Keratinocyte (primary cell): Measurements from ENCODE around the gene TMX3.

Experiments used
- CTCF ChIP-seq, 3 experiments: IDR thresholded peaks in 1 of 3; conservative IDR thresholded peaks in 1 of 3; optimal IDR thresholded peaks in 1 of 3; 2 replicates in 2 of 3; 3 replicates in 1 of 3; pipeline versions ENCODE3 to v1.5.1; 2011; ENCODE audit warnings: low read length in 3 of 3, mild to moderate bottlenecking in 3 of 3, moderate library complexity in 2 of 3, control low read depth in 1 of 3, inconsistent platforms in 1 of 3; ENCODE audit not compliant: insufficient read depth in 2 of 3; ENCODE audit errors: extremely low read depth in 1 of 3
- EZH2 ChIP-seq: IDR thresholded peaks from one replicate; pipeline ENCODE4 v1.6.1; 2012; ENCODE audit warnings: inconsistent platforms, mild to moderate bottlenecking, low read length, moderate library complexity

- TF ChIP-seq CTCF (optimal IDR thresholded peaks at IDR 0.05 in 1 of 3, IDR thresholded peaks at IDR 0.05 in 1 of 3, conservative IDR thresholded peaks at IDR 0.05 in 1 of 3; ENCODE audit: extremely low read depth in 1 of 3, insufficient read depth in 2 of 3, low read length in 3 of 3) (no peak), EZH2 (no peak)
Measured at GRCh38 chr18:68714366-68714711, 569 bp downstream of the TMX3 start.
